GM12801 (cell line): ENCODE measurements around the gene ERF.

ENCODE experiments used
- TF ChIP-seq, protein P1 (sequence below): IDR thresholded peaks from one replicate; pipeline ENCODE4 v1.5.1; 2011; ENCODE audit warnings: control low read depth; ENCODE audit not compliant: insufficient read length; ENCODE audit errors: extremely low read depth

Gene ERF

DNA sequence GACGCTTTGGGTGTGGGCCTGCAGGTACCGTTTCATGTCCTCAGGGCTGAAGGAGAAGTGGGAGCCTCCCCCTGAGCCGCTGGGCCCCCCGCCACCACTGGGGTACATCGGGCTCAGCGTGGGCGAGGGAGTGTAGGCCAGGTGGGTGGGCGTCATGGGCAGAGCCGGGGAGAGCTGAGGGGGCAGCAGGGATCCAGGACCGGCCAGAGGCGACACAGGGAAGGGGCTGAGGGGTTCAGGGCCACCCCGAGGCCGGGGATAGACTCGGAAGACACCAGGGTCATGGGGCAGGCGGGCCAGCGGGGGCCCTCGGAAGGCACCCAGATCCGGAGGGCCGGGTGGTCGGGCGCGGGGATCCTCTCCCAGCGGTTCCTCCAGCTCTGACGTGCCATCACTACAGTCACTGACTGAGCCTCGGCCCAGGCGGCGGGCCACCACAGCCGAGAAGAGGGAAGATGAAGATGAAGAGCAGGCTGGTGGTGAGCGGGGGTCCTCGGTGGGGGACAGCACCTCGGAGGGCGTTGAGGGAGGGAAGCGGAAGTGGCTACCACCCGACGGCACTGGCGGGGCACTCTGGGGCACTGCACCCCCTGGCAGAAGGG is 5.7 kb downstream of the ERF start:
- TF ChIP-seq, protein P1, sequence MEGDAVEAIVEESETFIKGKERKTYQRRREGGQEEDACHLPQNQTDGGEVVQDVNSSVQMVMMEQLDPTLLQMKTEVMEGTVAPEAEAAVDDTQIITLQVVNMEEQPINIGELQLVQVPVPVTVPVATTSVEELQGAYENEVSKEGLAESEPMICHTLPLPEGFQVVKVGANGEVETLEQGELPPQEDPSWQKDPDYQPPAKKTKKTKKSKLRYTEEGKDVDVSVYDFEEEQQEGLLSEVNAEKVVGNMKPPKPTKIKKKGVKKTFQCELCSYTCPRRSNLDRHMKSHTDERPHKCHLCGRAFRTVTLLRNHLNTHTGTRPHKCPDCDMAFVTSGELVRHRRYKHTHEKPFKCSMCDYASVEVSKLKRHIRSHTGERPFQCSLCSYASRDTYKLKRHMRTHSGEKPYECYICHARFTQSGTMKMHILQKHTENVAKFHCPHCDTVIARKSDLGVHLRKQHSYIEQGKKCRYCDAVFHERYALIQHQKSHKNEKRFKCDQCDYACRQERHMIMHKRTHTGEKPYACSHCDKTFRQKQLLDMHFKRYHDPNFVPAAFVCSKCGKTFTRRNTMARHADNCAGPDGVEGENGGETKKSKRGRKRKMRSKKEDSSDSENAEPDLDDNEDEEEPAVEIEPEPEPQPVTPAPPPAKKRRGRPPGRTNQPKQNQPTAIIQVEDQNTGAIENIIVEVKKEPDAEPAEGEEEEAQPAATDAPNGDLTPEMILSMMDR = no peak

DNA sequence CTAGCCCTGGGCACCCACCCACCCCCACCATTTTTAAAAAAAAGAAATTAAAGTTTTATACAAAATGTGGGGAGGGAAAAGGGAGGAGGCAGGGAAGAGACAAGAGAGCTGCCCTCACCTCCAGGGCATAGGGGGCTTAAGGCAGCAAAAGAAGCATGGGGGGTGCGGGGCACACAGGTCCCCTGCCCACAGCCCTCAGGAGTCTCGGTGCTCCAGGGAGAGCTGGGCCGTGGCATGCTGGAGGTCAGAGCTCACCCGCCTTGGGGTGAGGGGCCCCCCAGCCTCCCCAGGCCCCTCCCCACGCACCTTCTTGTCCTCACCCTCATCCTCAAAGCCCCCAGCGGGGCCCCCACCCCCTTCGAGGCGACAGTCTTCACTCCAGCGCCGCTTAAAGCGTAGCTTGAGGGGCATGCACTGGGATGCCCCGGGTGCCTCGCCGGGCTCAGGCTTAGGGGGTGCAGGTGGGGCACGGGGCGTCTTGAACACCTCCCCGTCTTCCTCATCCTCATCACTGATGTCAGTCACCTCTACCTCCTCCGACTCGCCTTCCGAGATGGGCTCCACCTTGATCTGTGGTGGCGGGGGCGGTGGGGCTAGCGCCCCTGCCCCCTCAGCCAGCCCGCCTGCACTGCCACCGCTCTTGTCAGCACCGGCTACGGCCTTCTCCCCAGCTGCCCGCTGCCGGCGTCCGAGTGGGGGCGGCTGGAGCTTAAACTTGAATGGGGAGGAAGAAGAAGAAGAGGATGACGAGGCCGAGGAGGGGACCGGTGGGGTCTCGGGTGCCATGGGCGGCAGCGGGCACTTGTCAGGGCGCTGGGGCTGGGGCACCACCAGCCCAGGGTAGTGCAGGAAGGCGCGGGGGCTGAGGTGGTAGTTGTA is 6.4 kb downstream of the ERF start:
- TF ChIP-seq, protein P1 = no peak

DNA sequence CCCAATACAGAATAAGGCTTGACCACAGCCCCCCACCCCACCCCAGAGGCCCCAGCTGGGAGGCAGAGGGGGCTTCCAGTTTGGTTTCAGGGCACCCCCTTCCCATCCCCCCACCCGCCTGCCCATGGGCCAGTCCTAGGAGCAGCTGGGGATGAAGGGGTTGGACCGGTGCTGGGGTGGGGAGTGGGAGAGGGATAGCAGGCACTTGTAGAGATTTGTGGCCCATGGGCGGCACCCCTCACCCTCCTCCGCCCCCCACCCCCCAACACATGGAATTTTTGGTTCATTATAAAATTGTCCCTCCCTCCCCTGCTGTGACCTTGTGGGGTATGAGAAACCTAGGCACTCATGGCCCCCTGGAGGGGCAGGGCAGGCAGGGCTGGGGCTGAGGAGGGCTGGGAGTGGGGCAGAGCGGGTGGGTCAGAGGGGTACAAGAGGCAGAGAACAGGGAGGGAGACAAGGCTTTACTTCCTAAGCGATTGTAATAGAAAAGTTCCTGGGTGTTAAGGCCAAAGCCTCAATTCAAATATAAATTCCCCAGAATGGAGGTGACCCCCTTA is 7.2 kb downstream of the ERF start:
- TF ChIP-seq, protein P1 = no peak

DNA sequence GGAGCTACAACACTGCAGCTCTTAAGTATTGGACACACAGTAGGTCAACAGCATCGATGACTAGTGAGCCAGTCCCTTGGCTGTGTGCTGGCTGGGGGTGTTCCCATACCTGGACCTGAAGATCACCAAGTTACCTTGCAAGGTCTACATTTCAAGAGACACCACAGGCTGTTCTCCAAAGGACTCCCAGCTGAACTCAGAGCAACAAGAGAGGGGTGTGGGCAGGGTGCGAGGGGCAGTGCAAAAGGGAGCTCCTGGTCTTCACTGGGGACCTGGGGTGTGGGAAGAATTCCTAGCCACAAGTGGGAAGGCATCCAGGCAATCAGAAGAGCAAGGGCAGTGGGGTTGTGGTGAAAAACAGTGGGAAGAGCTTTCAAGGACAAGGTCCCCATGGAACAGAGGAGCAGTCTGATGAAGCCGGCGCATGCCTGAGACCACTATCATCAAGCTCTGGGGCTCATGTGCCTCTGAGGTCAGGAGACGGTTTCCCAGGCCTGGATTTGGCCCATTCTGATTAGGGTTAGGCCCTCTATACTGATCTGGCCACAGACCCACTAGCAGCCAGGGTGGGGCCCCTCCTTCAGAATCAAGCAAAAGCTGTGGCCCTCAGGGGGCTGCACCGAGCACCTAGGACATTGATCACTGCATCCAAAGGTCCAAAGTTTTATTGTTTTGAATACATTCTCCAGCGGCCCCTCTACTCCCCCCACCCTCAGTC is 7.8 kb downstream of the ERF start:
- TF ChIP-seq, protein P1 = no peak

DNA sequence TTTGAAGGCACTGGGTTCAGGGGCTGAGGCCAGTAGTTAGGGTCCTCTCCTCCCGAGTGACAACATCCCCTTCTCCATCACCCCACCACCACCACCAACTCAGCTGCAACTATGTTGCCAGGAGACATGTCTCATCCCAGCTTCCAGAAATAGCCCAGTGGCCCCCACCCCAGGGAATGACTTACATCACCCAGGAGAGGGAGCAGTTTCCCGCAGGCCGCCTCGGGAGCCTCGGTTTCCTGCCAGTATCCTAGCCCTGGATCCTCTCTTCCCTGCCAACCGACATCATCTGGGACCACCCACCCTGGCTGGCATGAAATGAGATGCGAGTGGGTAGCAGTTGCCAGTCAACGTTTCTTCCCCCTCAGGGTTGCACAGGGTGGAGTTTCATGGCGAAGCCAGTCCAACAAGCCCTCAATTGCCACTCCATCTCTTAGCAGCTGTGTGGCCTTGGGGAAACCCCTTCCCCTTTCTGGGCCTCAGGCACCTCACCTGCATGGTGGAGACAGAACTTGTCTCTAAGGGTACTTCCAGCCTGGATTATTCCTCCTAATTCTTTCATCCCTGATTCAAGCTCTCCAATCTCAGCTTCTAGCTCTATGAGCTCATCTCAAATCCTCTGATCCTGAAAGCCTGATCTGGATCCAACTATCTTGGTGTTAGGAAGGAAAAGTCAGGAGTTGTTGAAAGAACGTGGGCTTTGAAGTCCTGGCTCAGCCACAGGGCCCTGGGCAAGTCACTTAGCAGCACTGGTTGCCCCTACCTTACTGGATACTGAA is 8.6 kb downstream of the ERF start:
- TF ChIP-seq, protein P1 = no peak

DNA sequence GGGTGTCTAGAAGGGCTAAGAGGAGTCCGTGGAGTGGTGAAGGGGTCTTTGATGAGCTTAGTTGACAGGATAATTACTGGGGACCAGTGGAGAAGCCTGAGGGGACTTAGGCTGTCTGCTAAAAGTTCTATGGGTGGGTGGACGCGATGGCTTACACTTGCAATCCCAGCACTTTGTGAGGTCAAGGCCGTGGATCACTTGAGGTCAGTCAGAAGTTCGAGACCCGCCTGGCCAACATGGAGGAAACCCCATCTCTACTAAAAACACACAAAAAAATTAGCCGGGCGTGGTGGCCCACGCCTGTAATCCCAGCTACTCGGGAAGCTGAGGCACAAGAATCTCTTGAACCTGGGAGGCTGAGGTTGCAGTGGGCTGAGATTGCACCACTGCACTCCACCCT is 9.7 kb downstream of the ERF start:
- TF ChIP-seq, protein P1 = no peak
